K562 (cell line): ENCODE results near the gene TNFSF15. TPM values are rescaled to one million over a fixed set of nuclear protein-coding genes. Genes with fewer than 3 reads are reported as not detected.

Experiments used
- BDP1 ChIP-seq: IDR thresholded peaks from 3 replicates; pipeline ENCODE4 v1.6.1; 2011; ENCODE audit not compliant: insufficient read length, insufficient read depth
- CTCF ChIP-seq, 3 experiments: IDR thresholded peaks in 2 of 3; conservative IDR thresholded peaks in 1 of 3; 2 replicates each; pipeline ENCODE4 v1.5.1; 2011 to 2012; ENCODE audit warnings: low read length in 3 of 3, mild to moderate bottlenecking in 3 of 3, control low read depth in 2 of 3, improper control_type of control experiment in 1 of 3, inconsistent platforms in 1 of 3, low read depth in 1 of 3, mixed read lengths in 1 of 3, moderate library complexity in 1 of 3; ENCODE audit not compliant: insufficient read depth in 2 of 3
- E2F1 ChIP-seq: sonication (generic); formaldehyde crosslinking; IDR thresholded peaks from 2 replicates; pipeline ENCODE4 v1.8.1; 2023; ENCODE audit warnings: mild to moderate bottlenecking, missing genetic modification reagents, moderate library complexity
- EHMT2 ChIP-seq: fragments of 450-650 bp; IDR thresholded peaks from 2 replicates; pipeline ENCODE4 v1.6.1; 2018; ENCODE audit warnings: antibody characterized with exemption
- ELF2 ChIP-seq: fragments of 250-450 bp; sonication (Bioruptor Pico); IDR thresholded peaks from 2 replicates; pipeline ENCODE4 v1.5.0; 2021; ENCODE audit warnings: mild to moderate bottlenecking
- ERF ChIP-seq: fragments of 450-650 bp; formaldehyde crosslinking; IDR thresholded peaks from 2 replicates; pipeline ENCODE4 v1.4.0; 2020; ENCODE audit warnings: mild to moderate bottlenecking, mixed read lengths
- KDM2B ChIP-seq: fragments of 250-450 bp; sonication (Bioruptor Pico); IDR thresholded peaks from 2 replicates; pipeline ENCODE4 v1.8.0; 2021; ENCODE audit warnings: mild to moderate bottlenecking, moderate library complexity
- LCOR ChIP-seq: sonication (generic); formaldehyde crosslinking; IDR thresholded peaks from 2 replicates; pipeline ENCODE4 v1.8.0; 2022; ENCODE audit warnings: mild to moderate bottlenecking, missing genetic modification reagents
- MCM3 ChIP-seq: fragments of 450-650 bp; IDR thresholded peaks from 2 replicates; pipeline ENCODE4 v1.6.1; 2016
- MXI1 ChIP-seq: IDR thresholded peaks from 2 replicates; pipeline ENCODE4 v1.6.1; 2011; ENCODE audit warnings: low read depth, mild to moderate bottlenecking, improper control_type of control experiment, low read length
- NFE2L1 ChIP-seq: fragments of 450-650 bp; IDR thresholded peaks from 2 replicates; pipeline ENCODE4 v1.6.1; 2016; ENCODE audit warnings: missing genetic modification characterization, low read depth, mild to moderate bottlenecking, missing compliant biosample characterization, moderate library complexity, borderline replicate concordance
- PRDM10 ChIP-seq: fragments of 450-650 bp; IDR thresholded peaks from 2 replicates; pipeline ENCODE4 v1.6.1; 2018; ENCODE audit not compliant: partially characterized antibody
- SMAD4 ChIP-seq: fragments of 250-450 bp; sonication (Bioruptor Pico); conservative IDR thresholded peaks from 2 replicates; pipeline ENCODE4 v1.8.0; 2021; ENCODE audit warnings: inconsistent platforms, mild to moderate bottlenecking, moderate library complexity
- STAT6 ChIP-seq: sonication (generic); formaldehyde crosslinking; IDR thresholded peaks from 2 replicates; pipeline ENCODE4 v1.8.1; 2023; ENCODE audit warnings: mild to moderate bottlenecking, missing genetic modification reagents
- THAP7 ChIP-seq: fragments of 250-450 bp; sonication (Bioruptor Pico); IDR thresholded peaks from 2 replicates; pipeline ENCODE4 v1.5.0; 2021
- TRIM24 ChIP-seq, 2 experiments: fragments of 450-650 bp; IDR thresholded peaks; 2 replicates each; pipeline ENCODE4 v1.6.1; 2016
- ZNF12 ChIP-seq: sonication (generic); formaldehyde crosslinking; IDR thresholded peaks from 2 replicates; pipeline ENCODE4 v1.4.0; 2020; ENCODE audit warnings: mild to moderate bottlenecking, missing genetic modification reagents
- ZNF830 ChIP-seq: fragments of 250-450 bp; sonication (Bioruptor Pico); IDR thresholded peaks from 2 replicates; pipeline ENCODE4 v1.5.0; 2021; ENCODE audit warnings: mild to moderate bottlenecking
- ZZZ3 ChIP-seq: fragments of 450-650 bp; IDR thresholded peaks from 2 replicates; pipeline ENCODE4 v1.6.1; 2016; ENCODE audit warnings: antibody characterized with exemption, mild to moderate bottlenecking, moderate library complexity
- polyA plus RNA-seq, 8 experiments: library from polyadenylated mRNA; depleted of rRNA in 4 of 8; stranded (reverse) in 5 of 8; unstranded in 3 of 8; fragments of >200 nt; fragmentation: Nextera tagmentation in 2 of 8; fragmentation: Illumina TruSeq in 1 of 8; extraction: Ambion mirVana in 2 of 8; extraction: Trizol in 1 of 8; gene quantifications; 2 replicates each; pipeline versions ENCODE4 v1.2.1 to v1.2.3, GENCODE V29; 2011 to 2014; ENCODE audit warnings: inconsistent platforms in 1 of 8, missing spikeins in 1 of 8
- total RNA-seq, 7 experiments: library from RNA; depleted of rRNA in 6 of 7; stranded (reverse); fragments of >200 nt in 6 of 7; fragmentation: Illumina TruSeq in 2 of 7; extraction: Trizol in 2 of 7; gene quantifications; 2 replicates each; pipeline versions ENCODE4 v1.2.1 to v1.2.3, GENCODE V29; 2011 to 2021; ENCODE audit warnings: low replicate concordance in 1 of 7

Gene TNFSF15
- total and polyA plus RNA-seq, 9 of the 15 experiments (the other 6 are each of a cell fraction or from before 2014, with no cell fraction given), result not detected

GRCh38 chr9:114738581-114739316 is 67.1 kb downstream of the TNFSF15 start (continued):
- TF ChIP-seq E2F1 (CRISPR knock-in tag) (no peak), TRIM24 (IDR thresholded peaks at IDR 0.05) (no peak), MCM3 (no peak), MXI1 (no peak), BDP1 (no peak), PRDM10 (no peak), ZNF12 (CRISPR knock-in tag) (no peak), STAT6 (no peak), CTCF (IDR thresholded peaks at IDR 0.05 in 2 of 3, conservative IDR thresholded peaks at IDR 0.05 in 1 of 3; ENCODE audit: insufficient read depth in 2 of 3, low read depth in 1 of 3, low read length in 3 of 3) (peak; percentile 74 to 87 (median 83)), ERF (CRISPR knock-in tag) (no peak), THAP7 (CRISPR knock-in tag) (no peak), ZZZ3 (no peak), KDM2B (no peak), NFE2L1 (tag) (no peak), EHMT2 (0 out of 2 replicates have a peak, but pooled peaks have one; percentile 32), LCOR (CRISPR knock-in tag) (no peak), ZNF830 (no peak), SMAD4 (CRISPR knock-in tag) (no peak), ELF2 (no peak)
